Heart left ventricle (tissue), 16 donors: ENCODE data around the gene RDH14. TPM values are rescaled to one million over a fixed set of nuclear protein-coding genes. Genes with fewer than 3 reads are reported as not detected.

ENCODE experiments used
- ATAC-seq, 4 donors: fragments of 200-7000 bp; cut with Tn5 transposase; one replicate each; pipeline ENCODE4 v1.9.1; 2020 to 2022; ENCODE audit warnings: moderate library complexity in 4 of 4, mild to moderate bottlenecking in 3 of 4, moderate number of reproducible peaks in 1 of 4
- DNase-seq, 5 donors: peaks; one replicate each; pipeline ENCODE4 v3.0.0-alpha.2; 2020
- H3K27ac ChIP-seq, 12 donors: fragments of 200-600 bp; sonication (generic) in 4 of 12; one replicate each; pipeline versions ENCODE4 v1.5.0 to v1.8.0; 2016 to 2022; ENCODE audit warnings: mild to moderate bottlenecking in 2 of 12
- H3K27me3 ChIP-seq, 9 donors: fragments of 200-600 bp; sonication (generic) in 2 of 9; one replicate each; pipeline versions ENCODE4 v1.5.1 to v1.8.0; 2016 to 2022; ENCODE audit warnings: mild to moderate bottlenecking in 3 of 9
- H3K36me3 ChIP-seq, 9 donors: fragments of 200-600 bp; sonication (generic) in 2 of 9; one replicate each; pipeline versions ENCODE4 v1.5.0 to v1.8.0; 2018 to 2022; ENCODE audit warnings: mild to moderate bottlenecking in 2 of 9
- H3K4me1 ChIP-seq, 12 donors: fragments of 200-600 bp; sonication (generic) in 4 of 12; one replicate each; pipeline versions ENCODE4 v1.5.0 to v1.8.0; 2016 to 2022; ENCODE audit warnings: mild to moderate bottlenecking in 3 of 12
- H3K4me3 ChIP-seq, 12 donors: fragments of 200-600 bp; sonication (generic) in 4 of 12; one replicate each; pipeline versions ENCODE4 v1.5.0 to v1.8.0; 2017 to 2022; ENCODE audit warnings: mild to moderate bottlenecking in 9 of 12, moderate library complexity in 4 of 12
- H3K9me3 ChIP-seq, 12 donors: fragments of 200-600 bp; sonication (generic) in 4 of 12; one replicate each; pipeline versions ENCODE4 v1.5.0 to v1.8.0; 2016 to 2022; ENCODE audit warnings: mild to moderate bottlenecking in 1 of 12
- POLR2A ChIP-seq, 2 donors: fragments of 450-650 bp; IDR thresholded peaks; one replicate each; pipeline ENCODE4 v1.6.1; 2017; ENCODE audit warnings: antibody characterized with exemption in 2 of 2, mild to moderate bottlenecking in 2 of 2, moderate library complexity in 2 of 2
- WGBS, 4 donors: extraction: QIAGEN DNeasy Blood & Tissue Kit in 2 of 4; methylation state at CpG; one replicate each; pipeline versions ENCODE4 v1.1.5 to v1.1.7; 2013 to 2018; 5-methylcytosine and 5-hydroxymethylcytosine counted together
- intact Hi-C, 10 donors: fragments of 100-400 bp; cut with DNase I; formaldehyde crosslinking; loops; one replicate each; pipeline versions ENCODE4 v1.11.1 to v1.14.2; 2022
- polyA plus RNA-seq, 2 donors: library from polyadenylated mRNA; stranded (reverse); fragments of 200-250 nt; gene quantifications; one replicate each; pipeline ENCODE4 v1.2.3, GENCODE V29; 2013
- total RNA-seq, 9 donors: library from RNA; depleted of rRNA in 2 of 9; stranded (reverse); fragments of >200 nt in 2 of 9; fragmentation: NEBNext Ultra II Directional in 3 of 9; extraction: Animal tissue kit (Norgen Biotek cat#: 25700) in 3 of 9; gene quantifications; one replicate each; pipeline versions ENCODE4 v1.1.0 to v1.2.4, GENCODE V29; 2016 to 2023
- TF ChIP-seq, protein P1 (sequence below), 12 donors: fragments of 200-600 bp; sonication (generic) in 4 of 12; IDR thresholded peaks; one replicate each; pipeline versions ENCODE4 v1.5.0 to v1.8.0; 2018 to 2022; ENCODE audit warnings: antibody characterized with exemption in 12 of 12, mild to moderate bottlenecking in 5 of 12
- donor health status: ischemic (EF 13 %, LVEDD 7.1; RV severe dilation, severe dysfunction).
- donor health status: healthy with polysubstance abuse.
- donor health status: DM: no; HTN: yes; CAD: no.
- donor health status: DM: no; HTN: no; CAD: no.
- donor health status: ischemic (EF 25% LVEDD 6.9; RV normal size, moderate dysfunction).
- donor health status: ischemic (EF 25% LVEDD 5.7; RV mildly dilated, moderate dysfunction).
- donor health status: healthy.
- donor health status: DM: yes; HTN: yes; CAD: no.
- donor health status: ischemic (EF 35%, LVEDD 5.7; RV mildly dilated, moderate dysfunction).
- donor health status: nonischemic (EF 11% LVEDD 7.7; RV severe dilation, severe dysfunction).
- donor health status: DM: yes; HTN: yes; CAD: no.
- donor health status: PGD.
- donor health status: ischemic (EF 29% LVEDD 5.4; RV normal size, mild dysfunction).
- donor health status: nonischemic (EF 23%, LVEDD 6.1; RV moderate dilation, normal function).

RDH14 gene
- total and polyA plus RNA-seq, 11 donors = 33.9 to 70.7 (median 44.7) TPM

DNA sequence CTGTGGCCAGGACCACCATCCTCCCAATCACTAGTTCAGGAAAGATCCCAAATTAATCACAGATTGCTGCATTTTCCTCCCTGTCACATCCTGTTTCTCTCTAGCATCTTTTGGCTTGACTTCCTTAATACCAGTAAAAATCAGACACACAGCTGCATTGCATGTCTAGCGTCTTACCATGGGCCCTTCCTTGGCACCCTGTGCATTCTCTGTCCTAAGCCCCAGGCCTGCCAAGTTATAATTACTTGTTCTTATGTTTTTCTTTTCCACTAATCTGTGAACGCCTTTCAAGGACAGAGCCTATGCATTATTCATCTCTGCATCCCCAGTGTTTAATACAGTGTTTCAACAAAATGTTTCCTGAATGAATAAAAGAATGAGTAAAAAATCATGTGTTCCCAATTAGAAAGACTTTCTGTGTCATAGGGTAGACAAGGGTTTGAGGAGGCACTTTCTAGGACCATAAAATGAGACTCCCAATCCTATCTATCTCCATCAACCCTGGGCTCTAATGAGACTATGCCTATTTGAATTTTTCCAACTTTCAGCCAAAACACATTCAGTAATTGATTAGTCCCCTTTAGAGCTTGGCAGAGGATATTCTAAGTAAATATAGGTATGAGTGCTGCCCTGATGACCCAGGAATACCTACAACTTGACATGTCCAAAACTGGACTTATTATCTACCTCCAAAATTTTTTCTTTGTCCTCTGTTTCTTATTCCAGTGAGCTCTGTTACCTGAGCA is 39.2 kb upstream of the RDH14 start:
- peak; percentile 32 to 66 (median 48) for ATAC-seq
- intact Hi-C loops = no loop called here

DNA sequence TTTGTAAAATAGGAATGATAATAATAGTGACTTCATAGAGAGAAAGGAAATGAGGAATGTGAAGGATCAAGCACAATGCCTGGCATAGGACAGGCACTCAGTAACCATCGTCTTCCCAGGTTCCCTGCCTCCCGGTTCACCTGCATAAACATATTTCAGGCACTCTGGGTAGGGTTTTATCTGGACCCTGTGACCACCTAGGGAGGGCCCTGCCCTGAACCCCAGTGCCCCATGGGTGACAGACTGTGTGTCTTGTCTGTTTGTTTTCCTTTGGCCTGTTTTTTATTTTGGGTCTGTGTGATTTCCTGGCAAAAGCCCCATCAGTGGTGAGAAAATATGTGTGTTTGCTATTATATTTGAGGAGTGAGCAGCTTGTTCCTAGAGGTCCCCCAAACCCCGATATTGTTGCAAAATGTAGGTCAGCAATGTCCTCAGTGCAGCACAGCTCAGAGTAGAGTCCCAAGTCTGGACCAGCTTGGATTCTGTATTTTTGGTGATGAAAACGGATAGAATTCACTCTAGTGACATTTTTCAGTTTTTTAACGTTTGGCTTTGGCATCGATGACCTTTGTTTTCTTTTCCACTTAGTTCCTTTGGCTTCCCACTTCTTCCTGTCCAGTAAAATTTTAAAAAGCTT is 38.5 kb upstream of the RDH14 start:
- peaks cover 0 to 37% (median 9%) of the 10 kb centered on the region in 12 donors for H3K4me1 ChIP-seq
- H3K9me3 ChIP-seq = no peaks in the 10 kb centered on the region
- TF ChIP-seq, protein P1, sequence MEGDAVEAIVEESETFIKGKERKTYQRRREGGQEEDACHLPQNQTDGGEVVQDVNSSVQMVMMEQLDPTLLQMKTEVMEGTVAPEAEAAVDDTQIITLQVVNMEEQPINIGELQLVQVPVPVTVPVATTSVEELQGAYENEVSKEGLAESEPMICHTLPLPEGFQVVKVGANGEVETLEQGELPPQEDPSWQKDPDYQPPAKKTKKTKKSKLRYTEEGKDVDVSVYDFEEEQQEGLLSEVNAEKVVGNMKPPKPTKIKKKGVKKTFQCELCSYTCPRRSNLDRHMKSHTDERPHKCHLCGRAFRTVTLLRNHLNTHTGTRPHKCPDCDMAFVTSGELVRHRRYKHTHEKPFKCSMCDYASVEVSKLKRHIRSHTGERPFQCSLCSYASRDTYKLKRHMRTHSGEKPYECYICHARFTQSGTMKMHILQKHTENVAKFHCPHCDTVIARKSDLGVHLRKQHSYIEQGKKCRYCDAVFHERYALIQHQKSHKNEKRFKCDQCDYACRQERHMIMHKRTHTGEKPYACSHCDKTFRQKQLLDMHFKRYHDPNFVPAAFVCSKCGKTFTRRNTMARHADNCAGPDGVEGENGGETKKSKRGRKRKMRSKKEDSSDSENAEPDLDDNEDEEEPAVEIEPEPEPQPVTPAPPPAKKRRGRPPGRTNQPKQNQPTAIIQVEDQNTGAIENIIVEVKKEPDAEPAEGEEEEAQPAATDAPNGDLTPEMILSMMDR (IDR thresholded peaks at IDR 0.05) = no peak
- no peak for TF ChIP-seq POLR2A (IDR thresholded peaks at IDR 0.05)
- intact Hi-C loops = no loop called here
- H3K4me3 ChIP-seq = no peak overlapping the region
- H3K27me3 ChIP-seq = no peaks in the 10 kb centered on the region
- DNase-seq (no peak), ATAC-seq (peak; percentile 29 to 61 (median 44))
- WGBS, 4 donors = 42 to 56% (median 47%) methylated on average over 6 of the region's 6 CpGs
- H3K36me3 ChIP-seq = no peaks in the 10 kb centered on the region
- H3K27ac ChIP-seq = peak overlapping the region in 8 of 12 donors; percentile 10 to 53 (median 41)

More for the DNA sequence above, 39.2 kb upstream of the RDH14 start:
- DNase-seq = no peak
- WGBS, 4 donors = 37 to 49% (median 41%) methylated on average over 2 of the region's 2 CpGs
- no peaks in the 10 kb centered on the region for H3K9me3 ChIP-seq
- H3K4me3 ChIP-seq = no peak overlapping the region
- H3K27me3 ChIP-seq = no peaks in the 10 kb centered on the region
- H3K36me3 ChIP-seq = no peaks in the 10 kb centered on the region
- peak overlapping the region in 7 of 12 donors; percentile 10 to 53 (median 39) for H3K27ac ChIP-seq
- no peak for TF ChIP-seq POLR2A (IDR thresholded peaks at IDR 0.05)
- TF ChIP-seq, protein P1 (IDR thresholded peaks at IDR 0.05) = no peak
- H3K4me1 ChIP-seq = peaks cover 0 to 37% (median 9%) of the 10 kb centered on the region in 12 donors

- ATAC-seq = no peak
- intact Hi-C loops = no loop called here
- H3K4me1 ChIP-seq = peaks cover 0 to 33% (median 9%) of the 10 kb centered on the region in 12 donors
- H3K9me3 ChIP-seq = no peaks in the 10 kb centered on the region
- TF ChIP-seq, protein P1 (IDR thresholded peaks at IDR 0.05) = no peak
- TF ChIP-seq POLR2A (IDR thresholded peaks at IDR 0.05) = no peak
- no peaks in the 10 kb centered on the region for H3K27me3 ChIP-seq
- no peak overlapping the region for H3K4me3 ChIP-seq
- no peaks in the 10 kb centered on the region for H3K36me3 ChIP-seq
- WGBS, 4 donors = 47 to 64% (median 51%) methylated on average over 5 of the region's 5 CpGs
- no peak for DNase-seq
- no peak overlapping the region for H3K27ac ChIP-seq
These were observed 37.2 kb upstream of the RDH14 start for GRCh38 chr2:18597618-18598017.

DNA sequence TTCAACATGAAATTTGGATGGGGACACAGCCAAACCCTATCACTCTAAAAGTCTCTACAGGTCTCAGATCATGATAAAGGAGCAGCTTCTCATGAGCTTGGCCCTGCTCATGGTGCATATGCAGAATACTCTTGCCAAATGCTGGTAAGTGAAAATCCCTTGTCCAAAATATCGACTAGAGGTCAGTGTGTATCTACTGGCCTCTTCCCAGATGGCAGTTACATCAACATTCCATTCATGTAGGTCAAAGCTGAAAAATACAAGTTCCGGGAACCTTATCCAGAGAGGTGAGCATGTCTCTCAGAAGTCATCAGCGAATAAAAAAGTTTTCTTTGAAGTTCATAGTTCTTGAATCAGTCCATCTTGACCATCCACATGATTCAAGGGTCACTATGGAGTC is 36.5 kb upstream of the RDH14 start:
- DNase-seq (no peak), ATAC-seq (peak in 3 of 4 donors; percentile 11 to 48 (median 31))
- Histone ChIP-seq H3K4me1 (peaks cover 0 to 33% (median 9%) of the 10 kb centered on the region in 12 donors), H3K27ac (no peak overlapping the region), H3K4me3 (no peak overlapping the region), H3K9me3 (no peaks in the 10 kb centered on the region), H3K36me3 (no peaks in the 10 kb centered on the region), H3K27me3 (no peaks in the 10 kb centered on the region)
- 50 to 52% (median 51%) methylated on average over 3 of the region's 3 CpGs for WGBS, 4 donors
- TF ChIP-seq, protein P1 (IDR thresholded peaks at IDR 0.05) = no peak
- no peak for TF ChIP-seq POLR2A (IDR thresholded peaks at IDR 0.05)
- intact Hi-C loops = no loop called here
